ENCODE data around the gene ABHD17A. TPM values are rescaled to one million over a fixed set of nuclear protein-coding genes. Genes with fewer than 3 reads are reported as not detected.

The ABHD17A gene
- polyA plus RNA-seq, 1 of the 3 experiments (the other 2 are of a cell fraction): 61.1 TPM

DNA sequence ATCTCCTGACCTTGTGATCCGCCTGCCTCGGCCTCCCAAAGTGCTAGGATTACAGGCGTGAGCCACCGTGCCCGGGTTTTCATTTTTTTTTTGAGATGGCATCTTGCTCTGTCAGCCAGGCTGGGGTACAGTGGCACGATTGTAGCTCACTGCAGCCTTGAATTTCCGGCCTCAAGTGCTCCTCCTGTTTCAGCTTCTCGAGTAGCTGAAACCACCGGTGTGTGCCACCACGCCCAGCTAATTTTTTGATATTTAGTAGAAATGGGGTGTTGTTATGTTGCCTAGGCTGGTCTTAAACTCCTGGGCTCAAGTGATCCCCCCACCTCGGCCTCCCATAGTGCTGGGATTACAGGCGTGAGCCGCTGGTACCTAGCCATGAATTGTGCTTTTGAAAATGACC is 25.8 kb upstream of the ABHD17A start:
- POLR2A ChIA-PET: no interaction called here
- H4K20me1 ChIP-seq (ENCODE audit: insufficient read depth): peaks cover 51% of the 10 kb centered on the region
- no peak overlapping the region for H3K4me2 ChIP-seq
- H3K9ac ChIP-seq: no peak overlapping the region
- CTCF ChIA-PET: interaction anchor here (1.3 to 4.2 kb wide), 2 partner anchors 17 to 46 kb away, joined by 4 to 30 read pairs; no protein-coding TSS in a partner anchor
- H3F3A ChIP-seq (replicated peaks; ENCODE audit: insufficient read depth): peaks cover under 1% of the 10 kb centered on the region
- H3K4me1 ChIP-seq (ENCODE audit: control insufficient read depth in 1 of 2, insufficient read depth in 2 of 2, low read depth in 1 of 2, low read length in 1 of 2): peaks cover 0 to 11% of the 10 kb centered on the region in 2 experiments; a peak in 1 of 4 replicates
- H3K4me3 ChIP-seq (ENCODE audit: low read depth in 2 of 2, low read length in 1 of 2): no peak overlapping the region
- H3K36me3 ChIP-seq (replicated peaks in 1 of 2; ENCODE audit: control insufficient read depth in 1 of 2, insufficient read depth in 2 of 2, low read length in 1 of 2): peaks cover 0 to 22% of the 10 kb centered on the region in 2 experiments
- H3K79me2 ChIP-seq (ENCODE audit: insufficient read depth): peaks cover 90% of the 10 kb centered on the region
- H3K9me2 ChIP-seq: no peaks in the 10 kb centered on the region
- no peak for DNase-seq
- WGBS (ENCODE audit: low lambda C conversion rate): 97% methylated on average over 13 of the region's 13 CpGs
- TF ChIP-seq, protein P1, sequence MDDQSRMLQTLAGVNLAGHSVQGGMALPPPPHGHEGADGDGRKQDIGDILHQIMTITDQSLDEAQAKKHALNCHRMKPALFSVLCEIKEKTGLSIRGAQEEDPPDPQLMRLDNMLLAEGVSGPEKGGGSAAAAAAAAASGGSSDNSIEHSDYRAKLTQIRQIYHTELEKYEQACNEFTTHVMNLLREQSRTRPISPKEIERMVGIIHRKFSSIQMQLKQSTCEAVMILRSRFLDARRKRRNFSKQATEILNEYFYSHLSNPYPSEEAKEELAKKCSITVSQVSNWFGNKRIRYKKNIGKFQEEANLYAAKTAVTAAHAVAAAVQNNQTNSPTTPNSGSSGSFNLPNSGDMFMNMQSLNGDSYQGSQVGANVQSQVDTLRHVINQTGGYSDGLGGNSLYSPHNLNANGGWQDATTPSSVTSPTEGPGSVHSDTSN (IDR thresholded peaks at IDR 0.05): no peak
- no peak for TF ChIP-seq FOSL2 (IDR thresholded peaks at IDR 0.05; ENCODE audit: borderline replicate concordance, low read depth)
- TF ChIP-seq MXI1 (IDR thresholded peaks at IDR 0.05; ENCODE audit: low read depth, low read length): no peak
- TF ChIP-seq, protein P2, sequence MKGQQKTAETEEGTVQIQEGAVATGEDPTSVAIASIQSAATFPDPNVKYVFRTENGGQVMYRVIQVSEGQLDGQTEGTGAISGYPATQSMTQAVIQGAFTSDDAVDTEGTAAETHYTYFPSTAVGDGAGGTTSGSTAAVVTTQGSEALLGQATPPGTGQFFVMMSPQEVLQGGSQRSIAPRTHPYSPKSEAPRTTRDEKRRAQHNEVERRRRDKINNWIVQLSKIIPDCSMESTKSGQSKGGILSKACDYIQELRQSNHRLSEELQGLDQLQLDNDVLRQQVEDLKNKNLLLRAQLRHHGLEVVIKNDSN (IDR thresholded peaks at IDR 0.05; ENCODE audit: borderline replicate concordance, low read depth): no peak
- TF ChIP-seq RAD21 (IDR thresholded peaks at IDR 0.05; ENCODE audit: low read length): no peak
- no peak for TF ChIP-seq TAF1 (IDR thresholded peaks at IDR 0.05; ENCODE audit: borderline replicate concordance, low read depth, low read length)
- no peaks in the 10 kb centered on the region for H3K9me3 ChIP-seq
- H3K27me3 ChIP-seq (ENCODE audit: insufficient read depth): no peaks in the 10 kb centered on the region
- H3K27ac ChIP-seq (ENCODE audit: low read depth in 2 of 2, low read length in 1 of 2): no peak overlapping the region
- no peak overlapping the region for H2AFZ ChIP-seq (ENCODE audit: low read depth)

DNA sequence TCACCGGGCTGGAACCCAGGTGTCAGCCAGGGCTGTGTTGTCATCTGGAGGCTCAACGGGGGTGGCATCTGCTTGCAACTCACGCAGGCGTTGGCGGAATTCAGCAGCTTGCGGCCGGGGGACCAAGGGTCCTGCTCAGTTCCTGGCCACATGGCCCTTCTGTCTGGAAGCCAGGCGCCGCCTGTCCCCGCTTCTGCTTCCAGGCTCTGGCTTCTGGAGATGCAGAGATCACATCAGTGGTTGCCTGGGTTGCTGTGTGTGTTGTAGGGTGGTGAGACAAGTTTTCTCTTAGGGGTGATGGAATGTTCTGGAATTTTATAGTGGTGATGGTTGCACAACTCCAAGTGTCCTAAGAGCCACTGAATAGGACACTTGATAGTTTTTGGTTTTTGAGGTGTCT is 24.9 kb upstream of the ABHD17A start:
- Histone ChIP-seq H3F3A (replicated peaks; ENCODE audit: insufficient read depth) (peaks cover 5% of the 10 kb centered on the region), H3K27me3 (ENCODE audit: insufficient read depth) (no peaks in the 10 kb centered on the region), H3K4me1 (ENCODE audit: control insufficient read depth in 1 of 2, insufficient read depth in 2 of 2, low read depth in 1 of 2, low read length in 1 of 2) (peaks cover 0 to 16% of the 10 kb centered on the region in 2 experiments; a peak in 1 of 4 replicates), H3K36me3 (replicated peaks in 1 of 2; ENCODE audit: control insufficient read depth in 1 of 2, insufficient read depth in 2 of 2, low read length in 1 of 2) (peaks cover 0 to 22% of the 10 kb centered on the region in 2 experiments), H3K9me3 (no peaks in the 10 kb centered on the region), H3K79me2 (ENCODE audit: insufficient read depth) (peaks cover 92% of the 10 kb centered on the region), H3K4me2 (no peak overlapping the region), H4K20me1 (ENCODE audit: insufficient read depth) (peaks cover 51% of the 10 kb centered on the region), H3K27ac (ENCODE audit: low read depth in 2 of 2, low read length in 1 of 2) (peak overlapping the region in 1 of 2 experiments; percentile 86; a peak in 2 of 4 replicates), H3K9ac (no peak overlapping the region), H3K9me2 (no peaks in the 10 kb centered on the region), H2AFZ (ENCODE audit: low read depth) (no peak overlapping the region), H3K4me3 (ENCODE audit: low read depth in 2 of 2, low read length in 1 of 2) (no peak overlapping the region)
- peak; percentile 90 for DNase-seq
- 100% methylated on average over 3 of the region's 10 CpGs for WGBS (ENCODE audit: low lambda C conversion rate)
- TF ChIP-seq RXRA (IDR thresholded peaks at IDR 0.05; ENCODE audit: borderline replicate concordance, low read depth) (no peak), GATA2 (CRISPR knock-in tag; IDR thresholded peaks at IDR 0.05) (peak; percentile 80), MXI1 (IDR thresholded peaks at IDR 0.05; ENCODE audit: low read depth, low read length) (peak; percentile 77; the same call in 1 of the 2 replicates), EP300 (IDR thresholded peaks at IDR 0.05; ENCODE audit: borderline replicate concordance in 1 of 2, low read depth in 1 of 2, low read length in 1 of 2) (peak in 1 of 2 experiments; percentile 71; a peak in 1 of 4 replicates), RCOR1 (IDR thresholded peaks at IDR 0.05; ENCODE audit: low read length) (peak; percentile 80), TCF12 (IDR thresholded peaks at IDR 0.05) (peak; percentile 32; the same call in 1 of the 2 replicates), CHD2 (IDR thresholded peaks at IDR 0.05; ENCODE audit: low read length, partially characterized antibody) (peak; percentile 38), TEAD4 (IDR thresholded peaks at IDR 0.05; ENCODE audit: borderline replicate concordance, insufficient read depth) (no peak), POLR2AphosphoS5 (IDR thresholded peaks at IDR 0.05; ENCODE audit: low read depth, low read length) (peak; percentile 24; the same call in 1 of the 2 replicates), FOXJ3 (CRISPR knock-in tag; IDR thresholded peaks at IDR 0.05) (0 out of 2 replicates have a peak, but pooled peaks have one; percentile 40)
- ChIA-PET POLR2A (interaction anchor here (1.0 kb wide), 1 partner anchor 18 kb away, joined by 3 read pairs; no protein-coding TSS in a partner anchor), CTCF (interaction anchor here (0.8 to 4.2 kb wide), 4 partner anchors 13 to 32 kb away, joined by 3 to 30 read pairs (median 4); partner anchors contain the start of gene ABHD17A)
